HEK293 (cell line): ENCODE data around the gene SP9.

ENCODE experiments used
- CTCF ChIA-PET: fragments of 350-600 bp; formaldehyde crosslinking; extraction: SDS; loops from one replicate; lab custom pipeline; 2021; ENCODE audit warnings: antibody characterized with exemption; lab: Yijun Ruan, JAX
- POLR2A ChIA-PET: fragments of 300-600 bp; formaldehyde crosslinking; extraction: SDS; loops from one replicate; lab custom pipeline; 2020; ENCODE audit warnings: antibody characterized with exemption, inconsistent platforms; lab: Yijun Ruan, JAX
- H3K27ac ChIP-seq: fragments of 200-500 bp; sonication (Bioruptor generic); 2 replicates; pipeline ENCODE4 v1.5.1; 2014; ENCODE audit warnings: low read depth, low read length, control low read depth, inconsistent platforms; ENCODE audit errors: extremely low read depth
- H3K36me3 ChIP-seq, 2 experiments: fragments of 200-500 bp in 1 of 2; sonication (Bioruptor generic) in 1 of 2; 1 replicate in 1 of 2; 2 replicates in 1 of 2; pipeline ENCODE4 v1.5.1; 2014 to 2017; ENCODE audit warnings: inconsistent platforms in 2 of 2, low read length in 2 of 2; ENCODE audit not compliant: control insufficient read depth in 2 of 2, insufficient read depth in 1 of 2
- H3K4me1 ChIP-seq: fragments of 200-500 bp; sonication (Bioruptor generic); 2 replicates; pipeline ENCODE4 v1.5.1; 2014; ENCODE audit warnings: mild to moderate bottlenecking, low read length, inconsistent platforms; ENCODE audit not compliant: control insufficient read depth, insufficient read depth
- H3K4me3 ChIP-seq: 2 replicates; pipeline ENCODE4 v1.5.1; 2011; ENCODE audit warnings: low read depth, mild to moderate bottlenecking, control low read depth, low read length, moderate library complexity
- H3K9me3 ChIP-seq: fragments of 200-500 bp; sonication (Bioruptor generic); 2 replicates; pipeline ENCODE4 v1.5.1; 2014; ENCODE audit warnings: low read depth, low read length, inconsistent platforms; ENCODE audit not compliant: control insufficient read depth, insufficient read depth
- BCL11A ChIP-seq: fragments of 450-650 bp; formaldehyde crosslinking; IDR thresholded peaks from 2 replicates; pipeline ENCODE4 v1.5.1; 2016; ENCODE audit warnings: low read depth, missing biosample characterization, missing genetic modification characterization
- KLF16 ChIP-seq: fragments of 450-650 bp; formaldehyde crosslinking; IDR thresholded peaks from 2 replicates; pipeline ENCODE4 v1.5.1; 2017; ENCODE audit warnings: missing biosample characterization, missing genetic modification characterization
- KLF7 ChIP-seq: fragments of 450-650 bp; formaldehyde crosslinking; IDR thresholded peaks from 2 replicates; pipeline ENCODE4 v1.5.1; 2016; ENCODE audit warnings: missing biosample characterization, missing genetic modification characterization, borderline replicate concordance
- MZF1 ChIP-seq: fragments of 450-650 bp; formaldehyde crosslinking; IDR thresholded peaks from 2 replicates; pipeline ENCODE4 v1.5.1; 2017; ENCODE audit warnings: missing biosample characterization, missing genetic modification characterization, borderline replicate concordance
- RBAK ChIP-seq: fragments of 450-650 bp; formaldehyde crosslinking; IDR thresholded peaks from 2 replicates; pipeline ENCODE4 v1.5.1; 2016; ENCODE audit warnings: missing biosample characterization, missing genetic modification characterization
- SCRT1 ChIP-seq: fragments of 450-650 bp; formaldehyde crosslinking; IDR thresholded peaks from 2 replicates; pipeline ENCODE4 v1.5.1; 2016; ENCODE audit warnings: missing biosample characterization, missing genetic modification characterization, borderline replicate concordance
- ZBTB17 ChIP-seq: fragments of 450-650 bp; formaldehyde crosslinking; IDR thresholded peaks from 2 replicates; pipeline ENCODE4 v1.5.1; 2016; ENCODE audit warnings: missing biosample characterization, missing genetic modification characterization
- ZNF112 ChIP-seq: fragments of 450-650 bp; formaldehyde crosslinking; IDR thresholded peaks from 2 replicates; pipeline ENCODE4 v1.5.0; 2017; ENCODE audit warnings: missing biosample characterization, missing genetic modification characterization
- ZNF121 ChIP-seq: fragments of 450-650 bp; formaldehyde crosslinking; IDR thresholded peaks from 2 replicates; pipeline ENCODE4 v1.5.1; 2016; ENCODE audit warnings: missing biosample characterization, missing genetic modification characterization
- ZNF175 ChIP-seq: fragments of 450-650 bp; formaldehyde crosslinking; IDR thresholded peaks from 2 replicates; pipeline ENCODE4 v1.5.1; 2016; ENCODE audit warnings: missing biosample characterization, missing genetic modification characterization
- ZNF416 ChIP-seq: fragments of 450-650 bp; formaldehyde crosslinking; IDR thresholded peaks from 2 replicates; pipeline ENCODE4 v1.5.1; 2016; ENCODE audit warnings: missing biosample characterization, missing genetic modification characterization
- ZNF585B ChIP-seq: fragments of 450-650 bp; formaldehyde crosslinking; IDR thresholded peaks from 2 replicates; pipeline ENCODE4 v1.5.1; 2016; ENCODE audit warnings: missing biosample characterization, missing genetic modification characterization
- ZNF623 ChIP-seq: fragments of 450-650 bp; formaldehyde crosslinking; IDR thresholded peaks from 2 replicates; pipeline ENCODE4 v1.5.1; 2016; ENCODE audit warnings: missing biosample characterization, missing genetic modification characterization
- ZNF629 ChIP-seq: fragments of 450-650 bp; formaldehyde crosslinking; IDR thresholded peaks from 2 replicates; pipeline ENCODE4 v1.5.1; 2017; ENCODE audit warnings: missing biosample characterization, missing genetic modification characterization
- ZNF747 ChIP-seq: fragments of 450-650 bp; formaldehyde crosslinking; IDR thresholded peaks from 2 replicates; pipeline ENCODE4 v1.5.1; 2016; ENCODE audit warnings: missing biosample characterization, missing genetic modification characterization
- ZNF791 ChIP-seq: fragments of 450-650 bp; formaldehyde crosslinking; IDR thresholded peaks from 2 replicates; pipeline ENCODE4 v1.5.1; 2016; ENCODE audit warnings: missing biosample characterization, missing genetic modification characterization
- ZNF792 ChIP-seq: fragments of 450-650 bp; formaldehyde crosslinking; IDR thresholded peaks from 2 replicates; pipeline ENCODE4 v1.5.1; 2016; ENCODE audit warnings: missing biosample characterization, missing genetic modification characterization
- TF ChIP-seq, protein P1 (sequence below): fragments of 450-650 bp; formaldehyde crosslinking; IDR thresholded peaks from 2 replicates; pipeline ENCODE4 v1.5.1; 2017; ENCODE audit warnings: missing biosample characterization, missing genetic modification characterization
- TF ChIP-seq, protein P2 (sequence below): fragments of 450-650 bp; formaldehyde crosslinking; IDR thresholded peaks from 2 replicates; pipeline ENCODE4 v1.5.1; 2017; ENCODE audit warnings: missing biosample characterization, missing genetic modification characterization
- TF ChIP-seq, protein P3 (sequence below): fragments of 450-650 bp; formaldehyde crosslinking; IDR thresholded peaks from 2 replicates; pipeline ENCODE4 v1.5.0; 2017; ENCODE audit warnings: missing biosample characterization, missing genetic modification characterization, borderline replicate concordance
- TF ChIP-seq, protein P4 (sequence below): fragments of 450-650 bp; formaldehyde crosslinking; IDR thresholded peaks from 2 replicates; pipeline ENCODE4 v1.5.1; 2016; ENCODE audit warnings: missing biosample characterization, missing genetic modification characterization
- TF ChIP-seq, protein P5 (sequence below): fragments of 450-650 bp; formaldehyde crosslinking; IDR thresholded peaks from 2 replicates; pipeline ENCODE4 v1.5.1; 2016; ENCODE audit warnings: missing biosample characterization, missing genetic modification characterization
- TF ChIP-seq, protein P6 (sequence below): fragments of 450-650 bp; formaldehyde crosslinking; IDR thresholded peaks from 2 replicates; pipeline ENCODE4 v1.5.1; 2016; ENCODE audit warnings: missing biosample characterization, missing genetic modification characterization

Gene SP9

DNA sequence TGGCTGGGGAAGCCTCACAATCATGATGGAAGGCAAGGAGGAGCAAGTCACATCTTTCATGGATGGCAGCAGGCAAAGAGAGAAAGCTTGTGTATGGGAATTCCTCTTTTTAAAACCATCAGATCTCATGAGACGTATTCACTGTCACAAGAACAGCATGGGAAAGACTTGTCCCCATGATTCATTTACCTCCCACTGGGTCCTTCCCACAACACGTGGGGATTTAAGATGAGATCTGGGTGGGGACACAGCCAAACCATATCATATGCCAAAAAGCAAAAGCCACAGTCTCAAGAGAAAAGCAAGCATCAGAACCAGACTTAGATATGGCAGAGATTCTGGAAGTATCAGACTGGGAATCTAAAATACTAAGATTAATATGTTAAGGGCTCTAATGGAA, 30.8 kb downstream of the SP9 start:
- Histone ChIP-seq H3K4me1 (no peaks in the 10 kb centered on the region), H3K27ac (no peak overlapping the region), H3K36me3 (peaks cover 0 to 42% of the 10 kb centered on the region in 2 experiments; a peak in 1 of 3 replicates), H3K9me3 (no peaks in the 10 kb centered on the region), H3K4me3 (no peak overlapping the region)
- TF ChIP-seq, protein P1, sequence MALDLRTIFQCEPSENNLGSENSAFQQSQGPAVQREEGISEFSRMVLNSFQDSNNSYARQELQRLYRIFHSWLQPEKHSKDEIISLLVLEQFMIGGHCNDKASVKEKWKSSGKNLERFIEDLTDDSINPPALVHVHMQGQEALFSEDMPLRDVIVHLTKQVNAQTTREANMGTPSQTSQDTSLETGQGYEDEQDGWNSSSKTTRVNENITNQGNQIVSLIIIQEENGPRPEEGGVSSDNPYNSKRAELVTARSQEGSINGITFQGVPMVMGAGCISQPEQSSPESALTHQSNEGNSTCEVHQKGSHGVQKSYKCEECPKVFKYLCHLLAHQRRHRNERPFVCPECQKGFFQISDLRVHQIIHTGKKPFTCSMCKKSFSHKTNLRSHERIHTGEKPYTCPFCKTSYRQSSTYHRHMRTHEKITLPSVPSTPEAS (tag by site-specific recombination), result no peak
- no peak for TF ChIP-seq ZNF791 (tag by site-specific recombination)
- TF ChIP-seq ZNF792 (tag by site-specific recombination), result no peak
- TF ChIP-seq KLF16, result no peak
- ChIA-PET CTCF (interaction anchor here (0.7 kb wide), 1 partner anchor 1116 kb away, joined by 3 read pairs; no protein-coding TSS in a partner anchor), POLR2A (no interaction called here)

DNA sequence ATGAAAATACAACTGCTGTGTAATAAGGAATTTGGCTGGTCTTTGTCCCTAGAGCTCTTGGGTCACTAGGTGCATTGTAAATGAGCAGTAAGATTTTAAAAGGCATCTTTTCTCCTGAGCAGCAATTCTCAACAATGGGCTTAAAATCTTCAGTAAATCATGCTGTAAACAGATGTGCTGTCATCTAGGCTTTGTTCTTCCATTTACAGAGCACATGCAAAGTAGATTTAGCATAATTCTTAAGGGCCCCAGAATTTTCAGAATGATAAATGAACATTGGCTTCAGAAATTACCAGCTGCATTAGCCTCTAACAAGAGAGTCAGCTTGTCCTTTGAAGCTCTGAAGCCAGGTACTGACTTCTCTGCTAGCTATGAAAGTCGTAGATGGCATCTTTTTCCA, 33.9 kb downstream of the SP9 start:
- Histone ChIP-seq H3K27ac (no peak overlapping the region), H3K9me3 (no peaks in the 10 kb centered on the region), H3K4me1 (no peaks in the 10 kb centered on the region), H3K36me3 (peaks cover 8 to 38% of the 10 kb centered on the region in 2 experiments)
- POLR2A ChIA-PET, result no interaction called here
- CTCF ChIA-PET, result no interaction called here
- TF ChIP-seq, protein P2, sequence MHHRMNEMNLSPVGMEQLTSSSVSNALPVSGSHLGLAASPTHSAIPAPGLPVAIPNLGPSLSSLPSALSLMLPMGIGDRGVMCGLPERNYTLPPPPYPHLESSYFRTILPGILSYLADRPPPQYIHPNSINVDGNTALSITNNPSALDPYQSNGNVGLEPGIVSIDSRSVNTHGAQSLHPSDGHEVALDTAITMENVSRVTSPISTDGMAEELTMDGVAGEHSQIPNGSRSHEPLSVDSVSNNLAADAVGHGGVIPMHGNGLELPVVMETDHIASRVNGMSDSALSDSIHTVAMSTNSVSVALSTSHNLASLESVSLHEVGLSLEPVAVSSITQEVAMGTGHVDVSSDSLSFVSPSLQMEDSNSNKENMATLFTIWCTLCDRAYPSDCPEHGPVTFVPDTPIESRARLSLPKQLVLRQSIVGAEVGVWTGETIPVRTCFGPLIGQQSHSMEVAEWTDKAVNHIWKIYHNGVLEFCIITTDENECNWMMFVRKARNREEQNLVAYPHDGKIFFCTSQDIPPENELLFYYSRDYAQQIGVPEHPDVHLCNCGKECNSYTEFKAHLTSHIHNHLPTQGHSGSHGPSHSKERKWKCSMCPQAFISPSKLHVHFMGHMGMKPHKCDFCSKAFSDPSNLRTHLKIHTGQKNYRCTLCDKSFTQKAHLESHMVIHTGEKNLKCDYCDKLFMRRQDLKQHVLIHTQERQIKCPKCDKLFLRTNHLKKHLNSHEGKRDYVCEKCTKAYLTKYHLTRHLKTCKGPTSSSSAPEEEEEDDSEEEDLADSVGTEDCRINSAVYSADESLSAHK (tag by site-specific recombination), result no peak
- TF ChIP-seq BCL11A (tag by site-specific recombination) (no peak), ZNF121 (no peak), ZNF112 (tag by site-specific recombination) (no peak), ZNF623 (tag by site-specific recombination) (no peak)
- TF ChIP-seq, all 188 proteins: peak for 0
- H3K4me3 ChIP-seq, result no peak overlapping the region

DNA sequence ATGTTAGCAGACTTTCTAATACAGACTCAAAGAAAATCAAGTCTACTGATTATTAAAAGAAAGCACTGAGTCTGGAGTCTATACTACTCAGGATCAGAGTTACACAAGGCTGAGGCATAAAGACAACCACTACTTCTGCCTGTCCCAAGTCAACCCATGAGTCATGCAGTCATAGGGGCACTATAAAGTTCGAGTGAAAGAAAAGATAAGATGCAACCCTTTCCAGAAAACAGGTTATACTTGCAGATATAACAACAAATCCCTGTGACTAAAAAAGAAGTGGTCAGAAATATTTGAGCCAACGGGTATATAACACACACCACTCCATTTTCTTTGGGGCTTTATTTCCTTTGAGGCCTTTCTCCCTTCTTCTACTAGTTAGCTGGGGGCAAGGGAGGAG, 42.2 kb downstream of the SP9 start:
- ChIA-PET POLR2A (no interaction called here), CTCF (no interaction called here)
- no peak overlapping the region for H3K4me3 ChIP-seq
- peaks cover 58 to 69% of the 10 kb centered on the region in 2 experiments for H3K36me3 ChIP-seq
- H3K9me3 ChIP-seq, result no peaks in the 10 kb centered on the region
- H3K27ac ChIP-seq, result no peak overlapping the region
- TF ChIP-seq SCRT1 (tag by site-specific recombination) (no peak), ZNF175 (tag by site-specific recombination) (no peak), ZNF747 (tag by site-specific recombination) (no peak), MZF1 (tag by site-specific recombination) (no peak), ZBTB17 (tag by site-specific recombination) (no peak), KLF7 (no peak), ZNF629 (tag by site-specific recombination) (no peak), ZNF416 (tag by site-specific recombination) (no peak), ZNF585B (tag by site-specific recombination) (no peak), RBAK (tag by site-specific recombination) (no peak)
- TF ChIP-seq, protein P3, sequence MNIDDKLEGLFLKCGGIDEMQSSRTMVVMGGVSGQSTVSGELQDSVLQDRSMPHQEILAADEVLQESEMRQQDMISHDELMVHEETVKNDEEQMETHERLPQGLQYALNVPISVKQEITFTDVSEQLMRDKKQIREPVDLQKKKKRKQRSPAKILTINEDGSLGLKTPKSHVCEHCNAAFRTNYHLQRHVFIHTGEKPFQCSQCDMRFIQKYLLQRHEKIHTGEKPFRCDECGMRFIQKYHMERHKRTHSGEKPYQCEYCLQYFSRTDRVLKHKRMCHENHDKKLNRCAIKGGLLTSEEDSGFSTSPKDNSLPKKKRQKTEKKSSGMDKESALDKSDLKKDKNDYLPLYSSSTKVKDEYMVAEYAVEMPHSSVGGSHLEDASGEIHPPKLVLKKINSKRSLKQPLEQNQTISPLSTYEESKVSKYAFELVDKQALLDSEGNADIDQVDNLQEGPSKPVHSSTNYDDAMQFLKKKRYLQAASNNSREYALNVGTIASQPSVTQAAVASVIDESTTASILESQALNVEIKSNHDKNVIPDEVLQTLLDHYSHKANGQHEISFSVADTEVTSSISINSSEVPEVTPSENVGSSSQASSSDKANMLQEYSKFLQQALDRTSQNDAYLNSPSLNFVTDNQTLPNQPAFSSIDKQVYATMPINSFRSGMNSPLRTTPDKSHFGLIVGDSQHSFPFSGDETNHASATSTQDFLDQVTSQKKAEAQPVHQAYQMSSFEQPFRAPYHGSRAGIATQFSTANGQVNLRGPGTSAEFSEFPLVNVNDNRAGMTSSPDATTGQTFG (tag by site-specific recombination), result no peak
- TF ChIP-seq, protein P4, sequence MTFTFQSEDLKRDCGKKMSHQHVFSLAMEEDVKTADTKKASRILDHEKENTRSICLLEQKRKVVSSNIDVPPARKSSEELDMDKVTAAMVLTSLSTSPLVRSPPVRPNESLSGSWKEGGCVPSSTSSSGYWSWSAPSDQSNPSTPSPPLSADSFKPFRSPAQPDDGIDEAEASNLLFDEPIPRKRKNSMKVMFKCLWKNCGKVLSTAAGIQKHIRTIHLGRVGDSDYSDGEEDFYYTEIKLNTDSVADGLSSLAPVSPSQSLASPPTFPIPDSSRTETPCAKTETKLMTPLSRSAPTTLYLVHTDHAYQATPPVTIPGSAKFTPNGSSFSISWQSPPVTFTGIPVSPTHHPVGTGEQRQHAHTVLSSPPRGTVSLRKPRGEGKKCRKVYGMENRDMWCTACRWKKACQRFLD (tag by site-specific recombination), result no peak
- TF ChIP-seq, protein P5, sequence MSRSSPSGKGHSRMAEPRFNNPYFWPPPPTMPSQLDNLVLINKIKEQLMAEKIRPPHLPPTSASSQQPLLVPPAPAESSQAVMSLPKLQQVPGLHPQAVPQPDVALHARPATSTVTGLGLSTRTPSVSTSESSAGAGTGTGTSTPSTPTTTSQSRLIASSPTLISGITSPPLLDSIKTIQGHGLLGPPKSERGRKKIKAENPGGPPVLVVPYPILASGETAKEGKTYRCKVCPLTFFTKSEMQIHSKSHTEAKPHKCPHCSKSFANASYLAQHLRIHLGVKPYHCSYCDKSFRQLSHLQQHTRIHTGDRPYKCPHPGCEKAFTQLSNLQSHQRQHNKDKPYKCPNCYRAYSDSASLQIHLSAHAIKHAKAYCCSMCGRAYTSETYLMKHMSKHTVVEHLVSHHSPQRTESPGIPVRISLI (tag by site-specific recombination), result no peak
- TF ChIP-seq, protein P6, sequence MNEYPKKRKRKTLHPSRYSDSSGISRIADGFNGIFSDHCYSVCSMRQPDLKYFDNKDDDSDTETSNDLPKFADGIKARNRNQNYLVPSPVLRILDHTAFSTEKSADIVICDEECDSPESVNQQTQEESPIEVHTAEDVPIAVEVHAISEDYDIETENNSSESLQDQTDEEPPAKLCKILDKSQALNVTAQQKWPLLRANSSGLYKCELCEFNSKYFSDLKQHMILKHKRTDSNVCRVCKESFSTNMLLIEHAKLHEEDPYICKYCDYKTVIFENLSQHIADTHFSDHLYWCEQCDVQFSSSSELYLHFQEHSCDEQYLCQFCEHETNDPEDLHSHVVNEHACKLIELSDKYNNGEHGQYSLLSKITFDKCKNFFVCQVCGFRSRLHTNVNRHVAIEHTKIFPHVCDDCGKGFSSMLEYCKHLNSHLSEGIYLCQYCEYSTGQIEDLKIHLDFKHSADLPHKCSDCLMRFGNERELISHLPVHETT (tag by site-specific recombination), result no peak
- no peaks in the 10 kb centered on the region for H3K4me1 ChIP-seq
